K562 (cell line): ENCODE measurements around the gene SNX27. TPM values are rescaled to one million over a fixed set of nuclear protein-coding genes. Genes with fewer than 3 reads are reported as not detected.

Experiments
- CHCHD3 ChIP-seq: fragments of 250-450 bp; sonication (Bioruptor Pico); IDR thresholded peaks from 2 replicates; pipeline ENCODE4 v2.1.2; 2022; ENCODE audit warnings: mild to moderate bottlenecking
- FIP1L1 ChIP-seq: fragments of 200-400 bp; formaldehyde crosslinking; IDR thresholded peaks from 2 replicates; pipeline ENCODE4 v1.6.1; 2018; ENCODE audit warnings: mild to moderate bottlenecking, low read depth, low read length; ENCODE audit not compliant: poor library complexity, severe bottlenecking
- FOXA3 ChIP-seq, 2 experiments: fragments of 450-650 bp in 1 of 2; sonication (generic) in 1 of 2; formaldehyde crosslinking; IDR thresholded peaks in 1 of 2; conservative IDR thresholded peaks in 1 of 2; 2 replicates each; pipeline versions ENCODE4 v1.4.0 to v1.8.0; 2020 to 2022; ENCODE audit warnings: mild to moderate bottlenecking in 2 of 2, missing genetic modification reagents in 1 of 2
- FOXP4 ChIP-seq: sonication (generic); formaldehyde crosslinking; IDR thresholded peaks from 2 replicates; pipeline ENCODE4 v1.8.0; 2022; ENCODE audit warnings: mild to moderate bottlenecking, missing genetic modification reagents, borderline replicate concordance
- GTF2F1 ChIP-seq: IDR thresholded peaks from 2 replicates; pipeline ENCODE4 v1.6.1; 2011; ENCODE audit warnings: low read depth, low read length, improper control_type of control experiment
- HOXB6 ChIP-seq: fragments of 250-450 bp; sonication (Bioruptor Pico); IDR thresholded peaks from 2 replicates; pipeline ENCODE4 v1.5.1; 2022; ENCODE audit warnings: mild to moderate bottlenecking, borderline replicate concordance
- IRF2 ChIP-seq: sonication (generic); formaldehyde crosslinking; IDR thresholded peaks from 2 replicates; pipeline ENCODE4 v1.8.1; 2022; ENCODE audit warnings: mild to moderate bottlenecking, missing genetic modification reagents
- KLF16 ChIP-seq: IDR thresholded peaks from 2 replicates; pipeline ENCODE4 v1.6.1; 2016; ENCODE audit warnings: antibody characterized with exemption
- MED1 ChIP-seq: sonication (generic); formaldehyde crosslinking; IDR thresholded peaks from 2 replicates; pipeline ENCODE4 v1.8.1; 2023; ENCODE audit warnings: missing genetic modification reagents, borderline replicate concordance
- MEF2D ChIP-seq: conservative IDR thresholded peaks from 2 replicates; pipeline ENCODE4 v1.6.1; 2016; ENCODE audit warnings: low read depth, missing genetic modification characterization, missing compliant biosample characterization
- MYC ChIP-seq, 2 experiments: fragments of 250-450 bp in 1 of 2; sonication (Bioruptor Pico) in 1 of 2; IDR thresholded peaks; 2 replicates each; pipeline versions ENCODE4 v1.5.1 to v1.6.1; 2012 to 2021; ENCODE audit warnings: low read depth in 2 of 2, borderline replicate concordance in 1 of 2, improper control_type of control experiment in 1 of 2, low read length in 1 of 2, mild to moderate bottlenecking in 1 of 2, moderate library complexity in 1 of 2
- NEUROD1 ChIP-seq: fragments of 150-350 bp; IDR thresholded peaks from 2 replicates; pipeline ENCODE4 v1.6.1; 2014; ENCODE audit warnings: borderline replicate concordance, low read length, low read depth; ENCODE audit not compliant: partially characterized antibody
- NR1H2 ChIP-seq: sonication (generic); formaldehyde crosslinking; IDR thresholded peaks from 2 replicates; pipeline ENCODE4 v1.4.0; 2020; ENCODE audit warnings: mild to moderate bottlenecking, missing genetic modification reagents
- NR2C2 ChIP-seq, 2 experiments: fragments of 200-800 bp in 1 of 2; sonication (Bioruptor generic) in 1 of 2; sonication (generic) in 1 of 2; formaldehyde crosslinking in 1 of 2; IDR thresholded peaks; 2 replicates each; pipeline versions ENCODE4 v1.6.1 to v1.8.0; 2016 to 2022; ENCODE audit warnings: mild to moderate bottlenecking in 1 of 2, missing compliant biosample characterization in 1 of 2, missing genetic modification characterization in 1 of 2, missing genetic modification reagents in 1 of 2
- PTRF ChIP-seq: fragments of 450-650 bp; IDR thresholded peaks from 2 replicates; pipeline ENCODE4 v1.6.1; 2016; ENCODE audit warnings: mild to moderate bottlenecking, missing genetic modification characterization, missing compliant biosample characterization
- PURB ChIP-seq: sonication (generic); formaldehyde crosslinking; IDR thresholded peaks from 2 replicates; pipeline ENCODE4 v1.9.0; 2021; ENCODE audit warnings: low read depth, mild to moderate bottlenecking, missing genetic modification reagents
- RB1 ChIP-seq: fragments of 450-650 bp; IDR thresholded peaks from 2 replicates; pipeline ENCODE4 v1.6.1; 2017; ENCODE audit warnings: low read depth, mild to moderate bottlenecking
- RBBP5 ChIP-seq: fragments of 200-600 bp; sonication (generic); IDR thresholded peaks from 2 replicates; pipeline ENCODE4 v1.6.1; 2012; ENCODE audit warnings: borderline replicate concordance, mild to moderate bottlenecking, low read length, control low read depth, inconsistent platforms; ENCODE audit not compliant: insufficient read depth, poor library complexity, severe bottlenecking
- SAP30 ChIP-seq: fragments of 200-600 bp; sonication (generic); IDR thresholded peaks from 2 replicates; pipeline ENCODE4 v1.6.1; 2012; ENCODE audit warnings: borderline replicate concordance, low read depth, mild to moderate bottlenecking, moderate library complexity, low read length, control low read depth, inconsistent platforms; ENCODE audit not compliant: insufficient read depth, poor library complexity, severe bottlenecking
- SMARCA4 ChIP-seq: fragments of 450-650 bp; IDR thresholded peaks from 2 replicates; pipeline ENCODE4 v1.6.1; 2016
- SMARCC2 ChIP-seq: fragments of 450-650 bp; IDR thresholded peaks from 2 replicates; pipeline ENCODE4 v1.6.1; 2017; ENCODE audit warnings: antibody characterized with exemption, moderate library complexity, mild to moderate bottlenecking, low read depth
- SRSF9 ChIP-seq: fragments of 200-400 bp; formaldehyde crosslinking; IDR thresholded peaks from 2 replicates; pipeline ENCODE4 v1.6.1; 2017; ENCODE audit warnings: low read depth, low read length, borderline replicate concordance
- ZBTB8A ChIP-seq: fragments of 450-650 bp; IDR thresholded peaks from 2 replicates; pipeline ENCODE4 v1.6.1; 2018; ENCODE audit warnings: mild to moderate bottlenecking, moderate library complexity; ENCODE audit not compliant: partially characterized antibody
- ZNF232 ChIP-seq: sonication (generic); formaldehyde crosslinking; IDR thresholded peaks from 2 replicates; pipeline ENCODE4 v1.8.0; 2022; ENCODE audit warnings: mild to moderate bottlenecking, missing genetic modification reagents
- ZNF282 ChIP-seq: sonication (generic); formaldehyde crosslinking; IDR thresholded peaks from 2 replicates; pipeline ENCODE4 v1.8.1; 2023; ENCODE audit warnings: missing genetic modification reagents
- ZNF347 ChIP-seq: fragments of 450-650 bp; formaldehyde crosslinking; IDR thresholded peaks from 2 replicates; pipeline ENCODE4 v1.4.0; 2020; ENCODE audit warnings: low read depth, mild to moderate bottlenecking, moderate library complexity
- polyA plus RNA-seq, 8 experiments: library from polyadenylated mRNA; depleted of rRNA in 4 of 8; stranded (reverse) in 5 of 8; unstranded in 3 of 8; fragments of >200 nt; fragmentation: Nextera tagmentation in 2 of 8; fragmentation: Illumina TruSeq in 1 of 8; extraction: Ambion mirVana in 2 of 8; extraction: Trizol in 1 of 8; gene quantifications; 2 replicates each; pipeline versions ENCODE4 v1.2.1 to v1.2.3, GENCODE V29; 2011 to 2014; ENCODE audit warnings: inconsistent platforms in 1 of 8, missing spikeins in 1 of 8
- total RNA-seq, 7 experiments: library from RNA; depleted of rRNA in 6 of 7; stranded (reverse); fragments of >200 nt in 6 of 7; fragmentation: Illumina TruSeq in 2 of 7; extraction: Trizol in 2 of 7; gene quantifications; 2 replicates each; pipeline versions ENCODE4 v1.2.1 to v1.2.3, GENCODE V29; 2011 to 2021; ENCODE audit warnings: low replicate concordance in 1 of 7
- TF ChIP-seq, protein P1 (sequence below): fragments of 450-650 bp; IDR thresholded peaks from 2 replicates; pipeline ENCODE4 v1.6.1; 2016

Gene SNX27
- total and polyA plus RNA-seq, 9 of the 15 experiments (the other 6 are each of a cell fraction or from before 2014, with no cell fraction given) = 4.5 to 18.7 (median 10.1) TPM

GRCh38 chr1:151594143-151594625 is 17.7 kb upstream of the SNX27 start (continued):
- TF ChIP-seq SRSF9 = no peak
- no peak for TF ChIP-seq SAP30
- TF ChIP-seq, protein P1, sequence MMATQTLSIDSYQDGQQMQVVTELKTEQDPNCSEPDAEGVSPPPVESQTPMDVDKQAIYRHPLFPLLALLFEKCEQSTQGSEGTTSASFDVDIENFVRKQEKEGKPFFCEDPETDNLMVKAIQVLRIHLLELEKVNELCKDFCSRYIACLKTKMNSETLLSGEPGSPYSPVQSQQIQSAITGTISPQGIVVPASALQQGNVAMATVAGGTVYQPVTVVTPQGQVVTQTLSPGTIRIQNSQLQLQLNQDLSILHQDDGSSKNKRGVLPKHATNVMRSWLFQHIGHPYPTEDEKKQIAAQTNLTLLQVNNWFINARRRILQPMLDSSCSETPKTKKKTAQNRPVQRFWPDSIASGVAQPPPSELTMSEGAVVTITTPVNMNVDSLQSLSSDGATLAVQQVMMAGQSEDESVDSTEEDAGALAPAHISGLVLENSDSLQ = no peak
- no peak for TF ChIP-seq NR2C2 (CRISPR knock-in tag; IDR thresholded peaks at IDR 0.05)
- TF ChIP-seq NR2C2 (tag; IDR thresholded peaks at IDR 0.05) = no peak
- no peak for TF ChIP-seq GTF2F1
- no peak for TF ChIP-seq FOXP4 (CRISPR knock-in tag)
- no peak for TF ChIP-seq SMARCA4
- no peak for TF ChIP-seq IRF2 (CRISPR knock-in tag)
- no peak for TF ChIP-seq ZBTB8A
- no peak for TF ChIP-seq ZNF347 (CRISPR knock-in tag)
- TF ChIP-seq PTRF = no peak
- peak; percentile 64; the same call in 1 of the 2 replicates for TF ChIP-seq RB1
- no peak for TF ChIP-seq ZNF282 (CRISPR knock-in tag)
- 0 out of 2 replicates have a peak, but pooled peaks have one; percentile 37 for TF ChIP-seq MYC (IDR thresholded peaks at IDR 0.05; ENCODE audit: low read depth, low read length)
- TF ChIP-seq MYC (CRISPR knock-in tag; IDR thresholded peaks at IDR 0.05; ENCODE audit: borderline replicate concordance, low read depth) = no peak
- no peak for TF ChIP-seq RBBP5
- TF ChIP-seq MED1 (CRISPR knock-in tag) = no peak
- no peak for TF ChIP-seq HOXB6 (CRISPR knock-in tag)
- TF ChIP-seq MEF2D (tag) = no peak
- no peak for TF ChIP-seq SMARCC2
- TF ChIP-seq NR1H2 (CRISPR knock-in tag) = no peak
- no peak for TF ChIP-seq PURB (CRISPR knock-in tag)
- TF ChIP-seq KLF16 = peak; percentile 50; the same call in 1 of the 2 replicates
- TF ChIP-seq FOXA3 (CRISPR knock-in tag; conservative IDR thresholded peaks at IDR 0.05 in 1 of 2, IDR thresholded peaks at IDR 0.05 in 1 of 2) = no peak
- TF ChIP-seq ZNF232 = no peak
- TF ChIP-seq CHCHD3 (CRISPR knock-in tag) = no peak
- TF ChIP-seq FIP1L1 = no peak
- no peak for TF ChIP-seq NEUROD1
